ENCODE data around the gene LTF.

LTF gene

GRCh38 chr3:46491089-46492070, 26.7 kb upstream of the LTF start:
- in situ Hi-C loops (cut with HindIII; ENCODE audit: low sequenced_read_pairs) = no loop called here

GRCh38 chr3:46490338-46491084, 25.8 kb upstream of the LTF start:
- in situ Hi-C loops (cut with HindIII; ENCODE audit: low sequenced_read_pairs) = no loop called here

GRCh38 chr3:46489875-46490274, 25.2 kb upstream of the LTF start:
- in situ Hi-C loops (cut with HindIII; ENCODE audit: low sequenced_read_pairs) = no loop called here

DNA sequence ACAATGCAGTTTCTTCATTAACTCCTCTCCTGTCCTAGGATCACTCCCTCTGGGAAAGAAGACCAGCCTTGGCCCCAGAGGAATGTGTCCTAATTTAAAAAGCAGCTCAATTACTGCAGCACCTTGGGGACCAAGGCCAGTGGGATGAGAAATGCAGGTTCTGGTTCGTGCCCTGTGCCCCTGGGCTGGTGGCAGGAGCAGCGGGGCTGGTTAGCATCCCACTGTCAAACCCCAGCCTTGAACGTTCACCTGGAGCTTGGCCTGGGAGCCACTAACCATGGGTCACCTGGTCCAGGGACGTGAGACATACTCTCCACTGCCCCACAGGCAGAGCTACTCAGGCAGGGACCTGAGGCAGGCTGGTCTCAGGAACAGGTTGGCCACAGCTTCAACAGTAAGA, 24.7 kb upstream of the LTF start:
- in situ Hi-C loops (cut with HindIII; ENCODE audit: low sequenced_read_pairs) = no loop called here

- in situ Hi-C loops (cut with HindIII; ENCODE audit: low sequenced_read_pairs) = no loop called here
Measured at GRCh38 chr3:46488735-46489361, 24.1 kb upstream of the LTF start.

DNA sequence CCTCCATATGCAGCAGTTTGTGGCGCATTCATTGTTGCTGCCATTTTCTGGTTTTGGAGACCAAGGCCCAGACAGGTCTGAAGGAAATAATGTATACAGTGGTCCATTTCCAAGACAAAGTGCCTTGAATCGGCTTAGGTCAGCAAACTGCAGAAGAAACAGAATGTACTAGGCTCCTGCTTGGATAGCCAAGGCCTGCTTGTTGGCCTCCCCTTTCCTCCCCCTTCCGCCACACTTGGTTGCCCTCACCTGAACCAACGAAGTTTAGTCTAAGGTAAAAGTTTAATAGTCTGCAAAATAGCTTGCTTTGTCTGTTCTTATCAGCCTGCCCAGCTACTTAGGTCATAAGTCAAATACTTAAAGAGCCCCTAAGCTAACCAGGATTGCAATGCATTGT, 21.1 kb upstream of the LTF start:
- in situ Hi-C loops (cut with HindIII; ENCODE audit: low sequenced_read_pairs) = no loop called here

DNA sequence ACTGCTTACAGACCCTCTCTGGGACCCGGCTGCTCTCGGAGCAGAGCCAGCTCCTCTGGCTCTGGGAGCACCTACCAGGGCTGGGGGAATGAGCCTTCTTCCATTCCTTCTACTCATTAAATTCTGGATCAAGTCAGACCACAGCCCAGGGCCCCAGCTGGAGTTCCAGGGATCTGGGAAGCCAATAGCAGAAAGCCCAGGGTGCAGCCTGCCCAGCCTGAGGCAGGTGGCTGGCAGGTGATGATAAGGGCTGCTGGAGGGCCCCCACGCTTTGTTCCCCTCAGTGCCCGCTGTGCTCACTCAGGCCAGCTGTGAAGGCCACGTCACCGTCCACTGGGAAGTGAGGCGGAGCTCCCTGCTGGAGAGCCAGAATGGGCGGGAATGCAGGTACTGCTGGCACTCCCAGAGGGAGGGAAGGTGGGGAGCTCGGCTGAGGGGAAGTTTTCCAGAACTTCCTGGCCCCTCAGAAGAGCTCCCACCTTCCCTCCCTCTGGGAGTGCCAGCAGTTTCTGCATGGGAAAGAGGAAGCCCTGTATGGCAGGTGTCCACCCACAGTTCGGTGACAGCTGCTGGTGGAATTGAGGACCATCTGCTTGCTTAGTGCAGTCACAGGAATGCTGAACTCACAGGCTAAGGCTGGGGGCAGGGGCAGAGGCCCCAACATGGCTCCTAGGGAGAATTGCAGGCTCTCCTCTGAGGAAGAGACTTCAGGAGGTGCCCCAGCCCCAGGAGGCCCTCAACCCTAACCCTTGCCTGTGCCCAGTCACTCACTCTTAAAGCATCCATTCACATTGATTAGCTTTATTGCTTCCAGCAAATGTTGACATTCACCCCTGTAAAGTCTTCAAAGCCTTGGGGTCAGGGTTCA, 20.4 kb upstream of the LTF start:
- in situ Hi-C loops (cut with HindIII; ENCODE audit: low sequenced_read_pairs) = loop anchor here (5.0 kb wide), 1 partner anchor 147 kb away; no protein-coding TSS in a partner anchor

DNA sequence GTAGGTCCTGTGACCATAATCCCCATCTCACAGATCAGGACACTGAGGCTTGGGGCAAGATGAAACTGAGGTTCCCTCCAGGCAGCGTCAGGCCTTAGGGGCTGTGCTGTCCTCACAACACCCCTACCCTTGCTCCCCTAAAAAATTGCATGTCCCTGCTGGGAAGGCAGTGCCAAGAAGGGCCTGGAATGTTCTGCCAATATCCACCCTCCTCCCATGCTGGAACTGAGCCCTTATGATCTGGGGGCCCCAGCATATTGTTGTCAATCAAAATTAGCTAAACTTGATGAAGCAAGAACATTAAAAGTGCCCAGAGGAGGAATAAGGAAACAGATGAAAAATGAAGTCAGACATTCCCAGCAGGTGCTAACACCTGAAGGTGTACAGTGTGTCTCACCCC, 19.7 kb upstream of the LTF start:
- in situ Hi-C loops (cut with HindIII; ENCODE audit: low sequenced_read_pairs) = loop anchor here (5.0 kb wide), 1 partner anchor 148 kb away; no protein-coding TSS in a partner anchor

GRCh38 chr3:46483825-46484224, 19.1 kb upstream of the LTF start:
- in situ Hi-C loops (cut with HindIII; ENCODE audit: low sequenced_read_pairs) = loop anchor here (5.0 kb wide), 1 partner anchor 148 kb away; no protein-coding TSS in a partner anchor

DNA sequence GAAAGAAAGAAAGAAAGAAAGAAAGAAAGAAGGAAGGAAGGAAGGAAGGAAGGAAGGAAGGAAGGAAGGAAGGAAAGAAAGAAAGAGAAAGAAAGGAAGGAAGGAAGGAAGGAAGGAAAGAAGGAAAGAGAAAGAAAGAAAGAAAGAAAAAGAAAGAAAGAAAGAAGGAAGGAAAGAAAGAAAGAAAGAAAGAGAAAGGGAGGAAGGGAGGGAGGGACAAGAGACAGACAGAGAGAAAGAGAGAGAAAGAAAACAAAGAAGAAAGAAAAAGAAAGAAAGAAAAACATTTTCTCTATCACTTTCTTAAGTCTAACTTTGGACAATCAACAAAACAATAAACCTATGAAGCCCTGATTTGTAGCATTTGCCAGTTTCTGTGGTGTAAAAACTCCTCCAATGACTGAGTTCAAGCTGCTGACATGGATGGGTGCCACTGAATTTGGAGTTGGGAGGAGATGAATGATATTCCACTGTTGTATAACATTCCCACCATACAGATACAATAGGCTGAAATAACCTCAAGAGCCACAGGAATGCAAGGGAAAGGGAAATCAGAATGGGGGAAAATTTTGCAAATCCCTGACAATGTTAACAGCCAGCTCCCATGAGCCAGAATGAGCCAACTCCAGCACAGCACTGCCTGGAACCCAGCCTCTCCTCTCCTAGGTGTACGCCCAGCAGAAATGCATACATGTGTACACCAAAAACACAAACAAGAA, 18.1 kb upstream of the LTF start:
- in situ Hi-C loops (cut with HindIII; ENCODE audit: low sequenced_read_pairs) = loop anchor here (5.0 kb wide), 1 partner anchor 150 kb away; no protein-coding TSS in a partner anchor

DNA sequence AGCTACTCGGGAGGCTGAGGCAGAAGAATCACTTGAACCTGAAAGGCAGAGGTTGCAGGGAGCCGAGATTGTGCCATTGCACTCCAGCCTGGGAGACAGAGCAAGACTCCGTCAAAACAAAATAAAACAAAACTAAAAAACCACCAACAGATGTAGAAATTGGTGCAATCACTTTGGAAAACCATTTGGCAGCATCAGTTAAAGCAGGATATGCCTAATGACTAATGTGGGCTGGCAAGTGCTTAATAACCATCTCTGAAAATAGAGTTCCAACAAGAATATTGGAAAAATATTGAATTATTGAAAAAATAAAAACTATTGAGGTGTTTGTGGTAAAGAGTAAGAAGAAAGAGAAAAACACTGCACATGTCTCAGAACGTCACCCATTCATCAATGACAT, 16.9 kb upstream of the LTF start:
- in situ Hi-C loops (cut with HindIII; ENCODE audit: low sequenced_read_pairs) = loop anchor here (5.0 kb wide), 1 partner anchor 151 kb away; no protein-coding TSS in a partner anchor

DNA sequence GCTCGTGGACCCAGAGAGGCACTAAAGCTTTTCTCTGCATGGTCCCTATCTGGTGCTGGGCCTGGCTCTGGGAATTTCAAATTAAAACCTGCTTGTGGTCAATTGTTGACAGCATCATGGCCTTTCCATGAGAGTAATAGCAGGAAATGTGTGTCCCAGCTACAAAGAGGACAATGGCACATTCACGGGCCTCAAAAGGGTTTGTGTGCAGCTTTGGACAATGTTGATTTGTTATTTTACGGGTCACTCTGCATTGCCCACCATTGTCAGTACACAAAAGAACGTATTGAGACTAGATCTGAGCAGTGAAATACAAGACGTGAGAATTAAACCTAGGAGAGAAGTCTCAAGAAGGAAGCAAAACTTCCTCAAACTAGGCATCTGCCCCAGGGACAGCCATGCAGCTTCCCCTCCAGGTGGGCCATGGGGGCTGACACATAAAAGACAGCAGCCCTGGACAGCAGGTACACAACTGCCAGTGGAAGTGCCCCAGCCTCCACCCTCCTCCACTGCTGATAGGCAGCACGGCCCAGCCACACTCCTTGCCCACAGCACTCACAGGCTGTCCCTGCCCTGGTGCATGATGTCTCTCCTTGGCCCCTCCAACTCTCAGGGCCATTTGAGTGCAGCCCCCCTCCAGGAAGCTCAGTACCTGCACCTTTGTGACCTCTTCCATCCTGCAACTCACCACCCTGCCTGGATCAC, 15.9 kb upstream of the LTF start:
- in situ Hi-C loops (cut with HindIII; ENCODE audit: low sequenced_read_pairs) = loop anchor here (5.0 kb wide), 1 partner anchor 152 kb away; no protein-coding TSS in a partner anchor

DNA sequence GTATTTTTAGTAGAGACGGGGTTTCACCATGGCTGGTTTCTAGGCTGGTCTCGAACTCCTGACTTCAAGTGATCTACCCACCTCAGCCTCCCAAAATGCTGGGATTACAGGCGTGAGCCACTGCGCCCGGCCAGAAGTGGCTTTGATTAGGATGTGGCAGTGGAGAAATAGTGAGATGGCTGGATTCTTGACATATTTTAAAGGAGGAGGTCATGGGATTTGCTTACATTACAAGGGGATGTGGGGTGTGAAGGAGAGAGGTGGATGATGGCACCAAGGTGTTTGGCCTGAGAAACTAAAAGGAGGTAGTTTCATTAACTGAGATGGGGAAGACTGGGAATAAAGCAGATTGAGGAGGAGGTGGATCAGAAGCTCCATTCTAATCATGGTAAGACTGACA, 15.0 kb upstream of the LTF start:
- in situ Hi-C loops (cut with HindIII; ENCODE audit: low sequenced_read_pairs) = loop anchor here (5.0 kb wide), 1 partner anchor 153 kb away; no protein-coding TSS in a partner anchor

DNA sequence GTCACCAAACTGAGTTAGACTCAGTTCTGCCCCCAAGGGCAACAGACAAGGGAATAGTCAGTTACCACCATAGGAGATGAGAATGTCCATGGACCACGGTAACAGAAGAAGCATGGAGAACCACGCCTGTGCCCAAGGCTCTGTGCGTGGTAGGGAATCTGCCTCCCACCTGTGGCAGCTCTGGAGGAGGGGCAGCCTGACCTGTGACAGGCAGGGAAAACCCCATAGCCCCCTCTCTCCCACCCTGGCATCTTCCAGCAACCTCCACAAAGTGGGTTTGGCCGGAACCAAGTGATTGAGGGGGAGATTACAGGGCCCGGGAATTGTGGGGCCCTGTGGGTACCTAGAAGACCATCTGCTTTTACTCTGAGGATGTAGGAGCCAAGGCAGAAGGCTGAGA, 14.3 kb upstream of the LTF start:
- in situ Hi-C loops (cut with HindIII; ENCODE audit: low sequenced_read_pairs) = no loop called here

DNA sequence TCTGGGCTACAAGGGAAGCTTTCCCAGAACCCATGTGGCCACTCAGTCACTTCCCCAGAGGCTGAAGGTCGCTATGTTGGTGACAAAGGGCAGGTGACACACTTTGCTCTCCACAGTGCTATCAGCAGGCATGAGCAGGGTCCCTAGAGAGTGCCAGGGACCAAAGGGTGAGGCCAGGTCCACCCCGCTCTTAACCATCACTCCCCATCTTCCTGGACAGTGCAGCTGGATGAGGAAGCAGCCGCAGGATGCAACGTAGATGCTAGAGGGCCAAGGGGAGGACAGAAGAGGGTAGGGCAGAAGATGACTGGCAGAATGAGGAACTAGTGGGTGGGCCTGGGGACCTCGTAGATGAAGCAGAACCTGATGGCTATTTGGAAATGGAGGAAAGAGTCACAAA, 13.6 kb upstream of the LTF start:
- in situ Hi-C loops (cut with HindIII; ENCODE audit: low sequenced_read_pairs) = no loop called here

GRCh38 chr3:46477756-46478155, 13.1 kb upstream of the LTF start:
- in situ Hi-C loops (cut with HindIII; ENCODE audit: low sequenced_read_pairs) = no loop called here

GRCh38 chr3:46477145-46477544, 12.4 kb upstream of the LTF start:
- in situ Hi-C loops (cut with HindIII; ENCODE audit: low sequenced_read_pairs) = no loop called here

DNA sequence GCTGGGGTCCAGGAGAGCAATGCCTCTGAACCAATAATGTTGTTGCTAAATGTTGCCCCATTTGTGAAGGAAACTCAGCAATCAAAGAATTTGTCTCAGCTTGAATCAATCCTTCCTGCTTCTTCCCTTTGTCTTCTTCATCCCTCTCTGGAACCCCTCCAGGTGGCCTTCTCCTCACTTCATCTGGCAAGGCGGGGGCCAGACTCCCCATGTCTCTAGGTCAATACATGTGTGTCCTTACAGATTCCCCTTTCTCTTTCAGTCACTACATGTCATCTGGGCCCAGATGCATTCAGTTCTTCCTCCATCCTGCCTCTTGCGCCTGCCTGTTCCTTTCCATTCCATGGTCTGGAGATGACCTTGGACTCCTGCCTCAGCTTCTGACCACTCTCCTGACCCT, 8.0 kb upstream of the LTF start:
- in situ Hi-C loops (cut with HindIII; ENCODE audit: low sequenced_read_pairs) = no loop called here

DNA sequence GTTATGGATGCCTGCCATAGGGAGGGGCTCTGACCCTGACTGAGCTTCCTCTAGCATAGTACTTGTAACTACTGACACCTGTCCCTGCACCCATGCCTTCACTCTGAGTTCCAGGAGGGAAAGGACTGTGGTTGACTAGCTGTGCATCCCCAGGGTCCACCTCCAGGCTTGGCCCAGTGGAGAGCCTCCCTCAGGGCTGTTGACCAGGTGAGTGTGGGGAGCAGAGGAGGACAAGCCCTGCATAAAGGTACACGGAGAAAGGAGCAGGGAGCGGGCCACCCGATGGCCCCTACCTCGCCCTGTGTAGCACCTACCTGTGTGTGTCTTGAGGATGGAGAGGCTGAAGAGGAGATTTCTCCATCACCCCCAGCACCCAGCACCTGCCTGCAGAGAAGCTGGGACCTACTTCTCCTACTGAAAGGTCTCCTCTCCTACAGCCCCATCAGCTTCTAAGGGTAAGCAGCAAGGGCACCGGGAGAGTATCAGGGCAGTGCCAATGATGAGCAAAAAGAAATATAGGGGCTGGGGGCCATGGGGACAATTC, 6.7 kb upstream of the LTF start:
- in situ Hi-C loops (cut with HindIII; ENCODE audit: low sequenced_read_pairs) = no loop called here
